Activated B cell treated with CpG ODN at 0.5 μM for 24 hours (primary cell): ENCODE measurements around the gene DRC3. TPM values are rescaled to one million over a fixed set of nuclear protein-coding genes. Genes with fewer than 3 reads are reported as not detected.

ENCODE experiments used
- ATAC-seq: fragments of 200-7000 bp; cut with Tn5 transposase; one replicate; pipeline ENCODE4 v1.10.0; 2021; ENCODE audit warnings: low read depth, mild to moderate bottlenecking, moderate library complexity
- CTCF ChIA-PET: fragments of 350-600 bp; sonication (Branson Sonifier 250); formaldehyde crosslinking; loops from one replicate; lab custom pipeline; 2021; ENCODE audit warnings: antibody characterized with exemption; lab: Charles Lee
- POLR2A ChIA-PET: fragments of 350-600 bp; sonication (Branson Sonifier 250); formaldehyde crosslinking; loops from one replicate; lab custom pipeline; 2021; ENCODE audit warnings: antibody characterized with exemption; lab: Charles Lee
- DNase-seq: peaks from one replicate; pipeline ENCODE4 v3.0.0; 2022
- H3K27ac Mint-ChIP-seq: one replicate; pipeline ENCODE4 v1.8.0; 2020; ENCODE audit warnings: mixed read lengths
- H3K27me3 Mint-ChIP-seq: one replicate; pipeline ENCODE4 v1.8.0; 2021; ENCODE audit warnings: mixed read lengths
- H3K36me3 Mint-ChIP-seq: one replicate; pipeline ENCODE4 v1.8.0; 2021; ENCODE audit warnings: low read depth, mixed read lengths
- H3K4me1 Mint-ChIP-seq: one replicate; pipeline ENCODE4 v1.8.0; 2021; ENCODE audit warnings: mixed read lengths
- H3K4me3 Mint-ChIP-seq: one replicate; pipeline ENCODE4 v1.8.0; 2020; ENCODE audit warnings: mild to moderate bottlenecking, mixed read lengths
- H3K9me3 Mint-ChIP-seq: one replicate; pipeline ENCODE4 v1.8.0; 2020; ENCODE audit warnings: mixed read lengths
- CTCF ChIP-seq: fragments of 200-600 bp; IDR thresholded peaks from one replicate; pipeline ENCODE4 v1.8.0; 2022; ENCODE audit warnings: antibody characterized with exemption, mild to moderate bottlenecking
- intact Hi-C: fragments of 100-400 bp; cut with micrococcal nuclease; formaldehyde crosslinking; loops from one replicate; pipeline ENCODE4 v1.15.1; 2024
- total RNA-seq: library from RNA; stranded (reverse); gene quantifications from 2 replicates; pipeline ENCODE4 v1.2.3, GENCODE V29; 2022

Gene DRC3
- total RNA-seq, 1 donor from 2014 or later, result not detected

- peaks cover 3% of the 10 kb centered on the region for H3K36me3 Mint-ChIP-seq
- peaks cover 9% of the 10 kb centered on the region for H3K4me1 Mint-ChIP-seq
- no peak for TF ChIP-seq CTCF
- no peak overlapping the region for H3K27ac Mint-ChIP-seq
- intact Hi-C loops, result no loop called here
- no peaks in the 10 kb centered on the region for H3K27me3 Mint-ChIP-seq
- no peak for ATAC-seq
- POLR2A ChIA-PET, result no interaction called here
- CTCF ChIA-PET, result interaction anchor here (1.5 kb wide), 1 partner anchor 28 kb away, joined by 5 read pairs; no protein-coding TSS in a partner anchor
- H3K9me3 Mint-ChIP-seq, result no peaks in the 10 kb centered on the region
- no peak for DNase-seq
- no peak overlapping the region for H3K4me3 Mint-ChIP-seq
These were observed 25.4 kb upstream of the DRC3 start for GRCh38 chr17:17947309-17947708.

GRCh38 chr17:17947966-17948365 is 24.7 kb upstream of the DRC3 start:
- Mint-ChIP-seq H3K27me3 (no peaks in the 10 kb centered on the region), H3K27ac (no peak overlapping the region), H3K36me3 (peaks cover 3% of the 10 kb centered on the region), H3K4me3 (no peak overlapping the region), H3K4me1 (peaks cover 9% of the 10 kb centered on the region), H3K9me3 (no peaks in the 10 kb centered on the region)
- DNase-seq, result no peak
- CTCF ChIA-PET, result no interaction called here
- no peak for ATAC-seq
- intact Hi-C loops, result no loop called here
- POLR2A ChIA-PET, result no interaction called here
- TF ChIP-seq CTCF, result no peak

GRCh38 chr17:17950347-17950746 is 22.3 kb upstream of the DRC3 start:
- DNase-seq (no peak), ATAC-seq (no peak)
- Mint-ChIP-seq H3K36me3 (peaks cover 11% of the 10 kb centered on the region), H3K27ac (no peak overlapping the region), H3K4me1 (peaks cover 2% of the 10 kb centered on the region), H3K4me3 (no peak overlapping the region), H3K9me3 (no peaks in the 10 kb centered on the region), H3K27me3 (no peaks in the 10 kb centered on the region)
- intact Hi-C loops, result no loop called here
- CTCF ChIA-PET, result no interaction called here
- TF ChIP-seq CTCF, result no peak
- POLR2A ChIA-PET, result no interaction called here

GRCh38 chr17:17950806-17951205 is 21.9 kb upstream of the DRC3 start:
- H3K4me1 Mint-ChIP-seq, result peaks cover 2% of the 10 kb centered on the region
- no peak overlapping the region for H3K27ac Mint-ChIP-seq
- ChIA-PET POLR2A (no interaction called here), CTCF (no interaction called here)
- H3K27me3 Mint-ChIP-seq, result no peaks in the 10 kb centered on the region
- TF ChIP-seq CTCF, result no peak
- intact Hi-C loops, result no loop called here
- no peak for DNase-seq
- no peak for ATAC-seq
- H3K4me3 Mint-ChIP-seq, result no peak overlapping the region
- H3K9me3 Mint-ChIP-seq, result no peaks in the 10 kb centered on the region
- peaks cover 13% of the 10 kb centered on the region for H3K36me3 Mint-ChIP-seq

GRCh38 chr17:17951524-17951923 is 21.1 kb upstream of the DRC3 start:
- CTCF ChIA-PET, result no interaction called here
- TF ChIP-seq CTCF, result no peak
- H3K4me3 Mint-ChIP-seq, result no peak overlapping the region
- intact Hi-C loops, result no loop called here
- no peaks in the 10 kb centered on the region for H3K9me3 Mint-ChIP-seq
- no peak for DNase-seq
- H3K27ac Mint-ChIP-seq, result no peak overlapping the region
- H3K4me1 Mint-ChIP-seq, result peaks cover 2% of the 10 kb centered on the region
- H3K27me3 Mint-ChIP-seq, result no peaks in the 10 kb centered on the region
- POLR2A ChIA-PET, result no interaction called here
- no peak for ATAC-seq
- peaks cover 16% of the 10 kb centered on the region for H3K36me3 Mint-ChIP-seq
